Measurements from ENCODE around the gene PRMT1.

Gene PRMT1

DNA sequence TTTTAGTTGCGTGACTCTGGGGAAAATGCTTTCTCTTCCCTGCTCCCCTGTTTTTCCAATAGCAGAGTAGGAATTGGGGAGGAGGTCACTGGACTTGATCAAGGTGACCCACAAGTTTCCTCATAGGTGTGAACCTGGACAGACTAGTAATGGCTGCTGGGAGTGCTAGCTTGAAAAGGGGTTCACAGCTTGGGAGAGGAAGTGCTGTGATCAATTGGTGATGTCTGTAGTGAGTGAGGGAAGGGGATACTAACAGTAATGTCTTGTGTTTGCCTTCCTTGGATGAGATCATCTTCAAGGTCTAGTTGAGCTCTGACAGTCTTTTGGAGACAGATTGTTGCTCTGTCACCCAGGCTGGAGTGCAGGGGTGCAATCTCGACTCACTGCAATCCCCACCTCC lies 9.6 kb upstream of the PRMT1 start:
- no peak for DNase-seq (ENCODE audit: low read depth)

DNA sequence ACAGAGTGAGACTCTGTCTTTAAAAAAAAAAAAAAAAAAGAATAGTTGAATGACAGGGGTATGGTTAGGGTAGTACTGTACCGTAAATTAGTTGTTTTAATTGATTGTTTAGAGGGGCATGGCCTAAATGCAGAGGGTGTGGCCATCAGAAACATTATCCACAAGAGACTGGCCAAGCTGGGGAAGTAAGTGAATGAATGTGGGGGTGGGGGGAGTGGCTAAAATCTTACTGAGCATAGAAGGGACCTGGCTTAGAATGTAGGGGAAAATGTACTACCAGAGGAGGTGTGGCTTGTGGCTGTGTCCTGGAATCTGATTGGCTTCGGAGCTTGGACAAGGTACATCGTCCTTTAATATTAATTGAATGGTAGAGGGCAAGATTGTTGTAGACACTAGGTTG lies 7.6 kb upstream of the PRMT1 start:
- no peak for DNase-seq (ENCODE audit: low read depth)

DNA sequence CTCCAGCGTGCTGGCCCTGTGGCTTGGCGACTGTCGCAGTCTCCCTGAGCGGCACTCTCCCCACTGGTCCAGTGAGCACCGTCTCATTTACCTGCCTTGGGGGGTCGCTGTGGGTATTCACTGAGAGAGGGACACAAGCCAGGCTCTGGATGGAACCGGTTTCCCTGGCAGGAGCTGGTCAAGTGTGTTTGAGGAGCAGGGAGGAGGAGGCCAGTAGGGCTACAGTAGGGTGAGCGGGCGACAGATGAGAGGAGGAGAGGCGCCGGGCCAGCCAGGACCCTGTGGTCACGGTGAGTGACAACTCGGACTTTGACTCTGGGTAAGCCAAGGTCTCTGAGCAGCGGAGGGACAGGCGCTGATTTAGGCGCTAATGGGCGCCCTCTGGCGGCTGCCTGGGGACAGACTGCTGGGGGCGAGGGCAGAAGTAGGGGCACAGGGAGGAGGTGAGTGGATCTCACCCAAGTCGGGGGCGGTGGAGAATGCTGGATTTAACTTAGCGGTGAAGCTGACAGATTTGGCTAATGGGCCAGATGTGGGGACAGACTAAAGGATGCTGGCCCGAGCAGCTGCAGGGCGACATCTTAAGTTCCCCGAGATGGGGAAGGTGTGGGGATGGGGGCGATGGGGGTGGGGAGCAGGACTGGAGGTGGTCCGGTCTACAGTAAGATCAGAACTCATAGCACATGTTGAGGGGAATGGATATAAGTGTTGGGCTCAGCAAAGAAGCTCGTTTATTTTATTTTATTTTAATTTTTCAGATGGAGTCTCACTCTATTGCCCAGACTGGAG lies 4.7 kb upstream of the PRMT1 start:
- DNase-seq (ENCODE audit: low read depth), result no peak

DNA sequence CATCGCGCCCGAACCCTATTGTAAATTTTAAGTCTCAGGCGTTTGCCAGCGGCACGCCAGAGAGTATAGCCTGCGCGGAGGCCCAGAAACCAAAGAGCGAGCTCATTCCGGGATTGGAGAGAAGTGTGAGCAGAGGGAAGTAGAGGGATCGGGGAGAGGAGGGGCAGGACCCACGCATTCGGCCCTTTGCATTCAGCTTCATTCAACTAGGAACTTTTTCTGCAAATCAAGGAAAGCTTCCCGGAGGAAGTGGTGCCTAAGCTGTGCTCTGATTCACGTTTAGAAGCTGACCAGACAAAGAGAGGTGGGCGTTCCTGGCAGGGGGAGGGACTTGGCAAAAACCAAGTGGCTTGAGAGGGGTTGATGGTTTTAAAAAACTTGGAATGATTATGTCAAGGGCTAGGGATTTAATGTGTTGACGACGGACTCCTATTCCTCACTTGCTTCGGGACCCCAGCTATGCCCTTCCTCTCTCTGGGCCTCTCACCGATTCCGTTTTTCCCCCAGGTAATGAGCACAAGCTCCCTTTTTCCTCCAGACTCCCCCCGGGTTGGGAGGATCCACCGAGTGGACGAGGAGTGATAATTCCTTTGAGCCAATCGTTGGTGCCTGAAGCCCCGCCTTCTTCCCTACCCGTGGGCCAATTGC lies 811 bp upstream of the PRMT1 start:
- no peak for DNase-seq (ENCODE audit: low read depth)

- DNase-seq (ENCODE audit: low read depth), result peak; percentile 100
Measured at GRCh38 chr19:49676784-49677230, 264 bp upstream of the PRMT1 start.

GRCh38 chr19:49677901-49678674 lies 1.0 kb downstream of the PRMT1 start:
- no peak for DNase-seq (ENCODE audit: low read depth)

- no peak for DNase-seq (ENCODE audit: low read depth)
Measured at GRCh38 chr19:49678985-49679770, 2.1 kb downstream of the PRMT1 start.

- DNase-seq (ENCODE audit: low read depth), result no peak
Measured at GRCh38 chr19:49679771-49680413, 2.8 kb downstream of the PRMT1 start.

- no peak for DNase-seq (ENCODE audit: low read depth)
Measured at GRCh38 chr19:49680421-49681351, 3.6 kb downstream of the PRMT1 start.

- no peak for DNase-seq (ENCODE audit: low read depth)
Measured at GRCh38 chr19:49681830-49682229, 4.8 kb downstream of the PRMT1 start.

GRCh38 chr19:49682274-49682673 lies 5.2 kb downstream of the PRMT1 start:
- no peak for DNase-seq (ENCODE audit: low read depth)

DNA sequence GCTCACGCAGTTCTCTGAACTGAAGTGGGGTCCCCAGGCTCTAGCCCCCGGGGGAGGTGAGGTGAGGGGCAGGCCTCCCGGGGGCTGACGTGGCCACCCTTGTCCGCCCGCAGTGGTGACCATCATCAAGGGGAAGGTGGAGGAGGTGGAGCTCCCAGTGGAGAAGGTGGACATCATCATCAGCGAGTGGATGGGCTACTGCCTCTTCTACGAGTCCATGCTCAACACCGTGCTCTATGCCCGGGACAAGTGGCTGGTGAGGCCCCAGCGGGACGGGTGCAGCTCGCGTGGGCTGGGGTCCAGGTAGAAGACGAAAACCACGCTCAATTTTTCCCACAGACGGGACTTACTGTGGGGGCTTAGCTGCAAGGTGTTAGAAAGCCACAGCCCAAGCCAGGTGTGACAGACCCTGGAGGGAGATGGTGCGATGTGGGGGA lies 6.8 kb downstream of the PRMT1 start:
- no peak for DNase-seq (ENCODE audit: low read depth)

- DNase-seq (ENCODE audit: low read depth), result no peak
Measured at GRCh38 chr19:49684251-49684982, 7.3 kb downstream of the PRMT1 start.

DNA sequence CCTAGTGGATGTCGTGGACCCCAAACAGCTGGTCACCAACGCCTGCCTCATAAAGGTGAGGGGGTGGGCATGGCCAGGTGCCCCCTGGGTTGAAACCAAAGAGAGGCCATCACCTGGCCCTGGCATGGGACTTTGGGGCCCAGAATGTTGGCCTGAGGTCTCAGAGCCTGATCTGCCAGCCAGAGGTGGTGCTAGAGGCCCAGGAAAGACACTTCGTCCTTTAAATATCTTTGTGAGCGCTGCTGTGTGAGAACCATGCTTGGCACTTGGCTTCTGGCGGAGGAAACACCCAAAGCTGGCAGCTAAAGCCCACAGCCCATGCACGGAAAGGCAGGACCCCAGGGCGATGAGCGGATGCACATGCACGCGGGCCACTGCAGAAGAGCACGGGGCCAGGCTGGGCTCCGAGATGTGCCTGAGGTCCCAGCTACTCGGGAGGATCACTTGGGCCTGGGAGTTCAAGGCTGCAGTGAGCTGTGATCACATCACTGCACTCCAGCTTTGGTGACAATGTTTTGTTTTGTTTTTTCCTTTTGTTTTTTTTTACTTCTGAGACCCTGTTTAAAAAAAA lies 8.0 kb downstream of the PRMT1 start:
- DNase-seq (ENCODE audit: low read depth), result no peak

DNA sequence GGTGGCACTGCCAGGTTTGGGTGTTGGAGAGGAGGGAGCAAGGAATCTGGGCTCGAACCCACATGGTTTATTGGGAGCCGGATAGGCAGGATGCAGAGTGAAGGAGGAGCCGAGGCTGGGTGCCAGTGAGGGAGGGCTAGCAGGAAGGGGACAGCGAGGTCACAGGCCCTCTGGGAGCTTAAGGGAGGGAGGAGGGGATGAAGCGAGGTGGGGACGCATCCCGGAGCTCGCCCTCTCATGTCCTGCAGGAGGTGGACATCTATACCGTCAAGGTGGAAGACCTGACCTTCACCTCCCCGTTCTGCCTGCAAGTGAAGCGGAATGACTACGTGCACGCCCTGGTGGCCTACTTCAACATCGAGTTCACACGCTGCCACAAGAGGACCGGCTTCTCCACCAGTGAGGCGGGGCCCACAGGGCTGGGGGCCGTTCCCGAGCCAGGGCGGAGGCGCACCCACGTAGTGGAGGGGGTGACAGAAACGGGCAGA lies 8.8 kb downstream of the PRMT1 start:
- no peak for DNase-seq (ENCODE audit: low read depth)

DNA sequence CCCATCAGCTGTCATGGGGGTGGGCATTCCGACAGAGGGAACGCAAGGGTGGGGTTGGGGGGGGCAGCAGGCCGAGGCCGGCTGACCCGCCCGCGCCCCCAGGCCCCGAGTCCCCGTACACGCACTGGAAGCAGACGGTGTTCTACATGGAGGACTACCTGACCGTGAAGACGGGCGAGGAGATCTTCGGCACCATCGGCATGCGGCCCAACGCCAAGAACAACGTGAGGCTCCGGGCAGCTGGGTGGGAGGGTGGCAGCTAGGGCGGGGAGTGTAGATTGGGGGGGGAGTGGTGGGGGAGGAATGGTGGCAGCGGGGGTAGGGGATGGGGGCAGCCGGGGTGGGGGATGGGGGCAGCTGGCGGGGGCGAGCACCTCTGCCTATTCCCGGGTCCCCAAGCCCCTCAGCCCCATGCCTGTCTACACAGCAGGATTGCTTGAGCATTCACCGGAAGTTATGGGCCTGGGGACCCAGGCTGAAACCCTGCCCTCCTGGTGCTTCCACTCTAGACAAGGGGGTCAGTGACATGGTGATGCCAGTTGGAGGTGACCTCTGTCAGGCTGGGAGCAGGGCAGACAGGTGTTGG lies 9.5 kb downstream of the PRMT1 start:
- DNase-seq (ENCODE audit: low read depth), result no peak

GRCh38 chr19:49687150-49687549 lies 10.1 kb downstream of the PRMT1 start:
- DNase-seq (ENCODE audit: low read depth), result no peak

GRCh38 chr19:49687566-49688316 lies 10.7 kb downstream of the PRMT1 start:
- DNase-seq (ENCODE audit: low read depth), result no peak

Measured in HS-5 (cell line).